Head of caudate nucleus (tissue), 42 donors: Measurements from ENCODE around the gene CDX2.
A peak's percentile ranks its signal among the peaks of the same experiment; 100 is the strongest.

Experiments
- DNase-seq, 42 donors: peaks; one replicate each; pipeline versions ENCODE4 v3.0.0 to v3.0.0-alpha.2; 2020 to 2021; ENCODE audit warnings: mixed read lengths in 7 of 42
- intact Hi-C: fragments of 100-400 bp; cut with DNase I; formaldehyde crosslinking; loops from one replicate; pipeline ENCODE4 v1.15.0; 2022

Gene CDX2

GRCh38 chr13:27979765-27980279 is 10.7 kb upstream of the CDX2 start:
- intact Hi-C loops = no loop called here
- peak in 1 of 42 donors; percentile 4 for DNase-seq

DNA sequence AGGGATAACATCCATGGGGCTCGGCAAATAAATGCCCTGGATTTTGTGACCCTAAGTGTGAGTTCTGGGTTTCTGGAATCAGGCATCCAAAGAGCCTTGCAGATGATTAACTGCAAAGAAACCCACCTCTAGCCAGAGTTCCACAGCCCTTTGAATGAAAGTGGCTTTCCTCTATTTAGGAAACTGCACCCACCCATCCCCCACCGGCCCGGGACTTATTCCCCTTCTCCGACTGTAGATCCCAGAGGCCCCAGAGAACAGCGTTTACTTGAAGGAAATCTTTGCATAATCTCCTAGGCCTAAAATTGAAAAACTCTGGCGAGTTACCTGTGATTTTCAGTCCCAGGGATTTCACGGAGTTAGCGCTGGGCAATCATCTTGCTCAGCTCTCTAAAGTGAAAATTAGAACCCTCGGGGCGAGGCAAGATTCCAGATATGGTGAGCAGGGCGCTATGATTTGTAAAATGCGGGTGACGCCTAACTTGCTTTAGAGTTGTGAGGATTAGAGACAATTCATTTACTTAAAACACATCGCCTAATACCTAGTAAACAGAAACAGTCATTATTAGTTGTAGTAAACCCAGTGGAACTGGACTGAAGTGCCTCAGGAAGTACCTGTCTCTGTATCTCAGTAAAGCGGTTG is 10.0 kb upstream of the CDX2 start:
- intact Hi-C loops = no loop called here
- DNase-seq = no peak

DNA sequence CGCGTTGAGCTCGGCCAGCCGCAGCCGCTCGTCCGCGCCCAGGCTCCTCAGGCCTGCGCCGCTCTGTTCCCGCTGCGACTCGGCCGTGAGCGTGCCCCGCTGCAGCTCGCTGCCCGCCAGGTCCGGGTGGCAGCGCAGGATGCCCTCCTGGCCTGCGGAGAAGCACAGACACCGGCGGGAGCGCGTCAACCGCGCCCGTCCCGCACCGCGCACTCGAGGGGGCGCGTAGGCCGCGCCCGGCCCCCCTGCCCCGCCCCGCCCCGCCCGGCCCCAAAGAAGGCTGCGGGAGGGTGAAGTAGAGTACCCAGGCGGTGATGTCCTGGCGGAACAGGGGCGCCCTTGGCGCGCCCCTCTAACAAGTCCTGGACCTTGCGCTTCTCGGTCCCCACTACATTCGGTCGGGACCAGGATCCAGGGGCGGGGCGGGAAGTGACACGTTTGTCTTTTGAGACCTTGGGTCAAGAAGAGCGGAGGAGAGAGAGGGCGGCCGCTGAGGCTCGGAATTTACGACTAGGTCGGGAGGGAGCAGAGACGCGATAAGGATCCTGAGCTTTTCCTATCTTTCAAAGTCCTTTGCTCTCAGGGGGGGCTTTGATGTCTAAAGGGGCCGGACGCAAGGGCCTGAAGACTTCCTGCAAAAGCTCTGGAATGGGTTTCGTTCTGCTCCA is 9.3 kb upstream of the CDX2 start:
- DNase-seq = peak in 1 of 42 donors; percentile 21
- intact Hi-C loops = no loop called here

DNA sequence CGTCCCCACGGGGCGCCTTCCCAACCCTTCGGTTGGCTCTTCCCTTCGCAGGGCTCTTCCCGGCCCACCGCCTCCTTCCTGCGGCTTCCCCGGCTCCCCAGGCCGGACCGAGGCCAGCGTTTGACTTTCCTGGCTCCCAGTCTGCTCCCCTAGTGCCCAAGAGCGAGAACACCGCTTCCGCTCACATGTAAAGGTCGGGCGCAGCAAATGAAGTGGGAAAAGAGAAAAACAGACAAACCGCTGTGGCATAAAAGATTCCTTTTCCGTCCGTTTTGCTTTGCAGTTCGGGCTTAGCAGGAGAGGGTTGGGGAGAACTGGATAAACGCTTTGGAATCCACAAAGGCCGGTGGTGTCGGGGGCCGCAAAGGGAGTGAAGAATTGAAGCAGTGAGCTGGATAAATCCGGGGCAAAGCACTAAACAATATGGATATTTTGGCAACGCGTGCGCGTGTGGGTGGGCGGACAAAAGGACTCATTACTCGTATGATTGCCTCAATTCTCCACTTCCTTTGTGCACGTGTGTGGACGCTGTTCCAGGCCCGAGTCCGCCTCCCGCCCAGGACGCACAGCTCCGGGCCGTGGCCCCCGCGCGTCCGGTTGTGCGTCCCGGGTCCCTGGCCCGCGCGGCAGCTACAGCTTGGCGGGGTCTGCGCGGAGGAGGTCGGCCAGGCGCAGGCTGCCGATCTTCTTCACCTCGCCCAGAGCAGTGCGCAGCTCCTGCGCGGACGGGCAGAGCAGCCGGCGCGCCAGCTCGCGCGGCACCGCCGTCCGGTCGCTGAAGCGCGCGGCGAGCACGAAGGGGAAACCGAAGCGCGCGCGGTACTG is 8.6 kb upstream of the CDX2 start:
- intact Hi-C loops = no loop called here

DNA sequence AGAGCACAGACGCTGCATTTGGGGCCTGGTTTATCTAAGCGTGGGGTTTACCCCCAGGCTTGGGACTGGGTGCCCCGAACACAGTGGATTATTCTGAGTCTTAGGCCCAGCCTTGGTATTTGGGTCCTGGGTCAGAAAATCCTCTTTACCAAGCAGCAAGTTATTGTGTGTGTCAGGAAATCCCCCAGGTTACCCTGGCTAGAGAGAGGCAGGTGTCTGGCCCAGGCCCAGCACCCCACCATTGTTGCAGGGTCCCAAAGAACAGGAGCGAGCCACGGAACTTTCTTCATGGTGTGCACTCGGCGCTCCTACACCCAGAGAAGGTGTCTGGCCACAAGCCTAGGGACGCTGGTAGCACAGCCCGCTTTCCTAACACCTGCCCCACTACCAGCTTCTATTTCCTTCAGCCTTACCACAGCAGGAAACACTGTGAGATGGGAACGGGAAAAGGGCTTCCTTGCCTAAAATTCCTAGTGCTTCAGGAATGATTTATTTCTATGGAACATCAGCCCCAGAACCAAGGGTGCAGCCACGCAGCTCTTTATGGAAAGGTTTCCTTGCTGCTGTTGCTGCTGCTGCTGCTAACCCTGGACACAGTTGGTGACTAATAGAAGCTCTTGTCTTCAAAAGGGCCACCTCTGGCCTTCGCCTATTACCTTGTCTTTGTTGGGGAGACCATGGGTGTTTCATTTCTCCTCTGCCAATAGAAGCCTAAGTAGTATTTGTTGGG is 7.4 kb upstream of the CDX2 start:
- intact Hi-C loops = no loop called here
- peak in 2 of 42 donors; percentile 7 to 22 for DNase-seq

More for the DNA sequence above, 8.6 kb upstream of the CDX2 start:
- peak in 1 of 42 donors; percentile 11 for DNase-seq

DNA sequence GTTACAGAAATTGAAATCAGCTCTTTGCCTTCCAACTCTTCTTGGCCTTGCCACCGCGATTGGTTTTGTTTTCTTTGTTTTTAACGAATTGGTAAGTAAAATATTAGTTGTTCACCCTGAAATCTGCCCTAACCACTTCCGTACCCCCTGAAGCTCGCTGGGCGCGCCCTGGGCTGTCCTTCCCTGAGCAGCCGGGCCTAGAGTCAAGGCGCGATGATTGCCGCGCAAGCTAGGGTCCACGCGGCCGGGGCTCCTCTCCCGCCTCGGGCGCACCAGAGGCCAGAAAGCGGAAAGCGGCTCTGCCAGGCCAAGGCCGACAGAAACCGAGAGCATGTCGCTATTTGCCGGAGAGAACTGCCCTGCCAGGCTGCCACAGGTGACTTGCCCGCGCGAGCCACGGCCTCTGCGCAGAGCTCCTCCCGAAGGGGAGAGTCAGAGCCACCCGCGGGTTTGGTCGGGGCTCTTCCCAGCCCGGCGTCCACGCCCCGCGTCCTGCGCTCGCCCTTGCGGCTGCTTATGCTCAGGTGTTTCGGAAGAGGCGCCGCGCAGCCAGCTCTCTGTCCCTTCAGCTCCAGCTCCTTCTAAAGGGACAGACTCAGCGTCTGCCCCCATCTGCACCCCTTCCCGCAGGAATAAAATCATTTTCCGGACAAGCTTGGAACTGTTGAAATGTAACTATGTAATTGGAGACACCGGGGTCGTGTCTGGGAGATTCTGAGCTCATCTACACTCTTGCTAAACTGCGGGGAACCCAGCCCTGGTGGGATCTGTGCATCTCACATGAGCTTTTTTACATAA is 6.6 kb upstream of the CDX2 start:
- intact Hi-C loops = no loop called here
- peak in 2 of 42 donors; percentile 19 to 25 for DNase-seq

- intact Hi-C loops = no loop called here
- DNase-seq = peak in 2 of 42 donors; percentile 3 to 25
Measured at GRCh38 chr13:27973961-27974662, 5.0 kb upstream of the CDX2 start.

- intact Hi-C loops = no loop called here
- peak in 1 of 42 donors; percentile 13 for DNase-seq
Measured at GRCh38 chr13:27973291-27973690, 4.2 kb upstream of the CDX2 start.

- DNase-seq = peak in 1 of 42 donors; percentile 9
- intact Hi-C loops = no loop called here
Measured at GRCh38 chr13:27972478-27972820, 3.3 kb upstream of the CDX2 start.

GRCh38 chr13:27971776-27972477 is 2.8 kb upstream of the CDX2 start:
- peak in 1 of 42 donors; percentile 12 for DNase-seq
- intact Hi-C loops = no loop called here

DNA sequence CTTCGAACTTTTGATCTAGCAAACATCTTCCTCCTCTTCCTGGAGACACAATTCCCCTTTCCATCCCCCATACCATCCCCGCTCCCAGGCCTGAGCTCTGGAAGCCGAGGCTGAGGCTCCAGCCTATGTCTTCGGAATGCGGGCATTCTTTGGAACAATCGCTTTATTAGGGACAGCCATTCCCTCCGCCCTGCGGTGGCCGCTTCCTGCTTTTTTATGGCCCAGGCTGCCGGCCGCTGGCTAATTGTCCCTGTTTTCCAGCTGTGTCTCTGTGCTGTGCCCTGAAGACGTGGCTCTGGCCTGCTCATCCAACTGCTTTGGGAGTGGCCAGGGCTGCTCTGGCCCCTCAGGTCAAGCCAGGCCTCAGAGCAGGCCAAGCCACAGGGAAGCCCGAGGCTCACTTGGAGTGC is 2.1 kb upstream of the CDX2 start:
- DNase-seq = no peak
- intact Hi-C loops = no loop called here

DNA sequence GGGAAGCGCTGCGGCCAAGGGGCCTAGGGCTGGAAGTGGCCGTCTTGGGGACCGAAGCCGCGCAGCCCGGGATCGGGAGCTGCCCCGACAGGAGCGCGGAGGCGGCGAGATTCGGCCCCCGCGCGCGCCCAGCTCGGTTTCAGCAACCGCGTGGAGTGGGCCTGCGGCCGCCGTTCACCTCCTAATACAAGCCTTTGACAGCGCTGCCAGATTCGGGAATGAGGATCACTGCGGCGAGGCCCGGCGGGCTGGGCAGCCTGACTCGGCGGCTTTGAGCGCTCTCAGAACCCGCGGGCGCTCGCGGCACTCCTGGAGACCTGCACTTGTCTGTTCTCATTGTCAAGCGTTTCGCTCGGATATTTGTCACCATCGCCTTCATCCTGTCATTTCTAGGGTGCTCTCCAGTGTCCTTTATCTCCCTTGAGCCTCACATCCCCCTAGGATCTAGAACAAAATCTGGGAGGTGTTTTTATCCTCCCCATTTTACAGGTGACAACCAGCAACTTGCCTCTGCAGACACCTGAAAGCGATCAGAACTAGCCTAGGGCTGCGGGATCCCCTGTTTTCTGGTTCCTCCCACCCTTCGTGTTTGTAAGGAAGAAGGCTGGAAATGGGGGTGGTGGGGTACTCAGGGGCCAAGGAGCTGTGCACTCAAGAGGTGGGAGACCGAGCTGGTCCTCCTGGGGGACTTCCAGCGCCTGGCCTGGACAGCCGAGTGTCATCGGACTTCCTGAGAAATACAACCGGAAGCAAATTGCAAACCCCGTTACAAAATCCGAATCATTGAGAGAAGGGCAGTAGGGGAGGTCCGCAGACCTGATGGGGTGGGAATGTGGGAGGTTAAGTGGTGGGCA is 1.5 kb upstream of the CDX2 start:
- intact Hi-C loops = no loop called here
- DNase-seq = peak in 1 of 42 donors; percentile 16

GRCh38 chr13:27969866-27970229 is 733 bp upstream of the CDX2 start:
- intact Hi-C loops = no loop called here
- DNase-seq = no peak

GRCh38 chr13:27968316-27969081 is 616 bp downstream of the CDX2 start:
- DNase-seq = peak in 1 of 42 donors; percentile 25
- intact Hi-C loops = no loop called here

DNA sequence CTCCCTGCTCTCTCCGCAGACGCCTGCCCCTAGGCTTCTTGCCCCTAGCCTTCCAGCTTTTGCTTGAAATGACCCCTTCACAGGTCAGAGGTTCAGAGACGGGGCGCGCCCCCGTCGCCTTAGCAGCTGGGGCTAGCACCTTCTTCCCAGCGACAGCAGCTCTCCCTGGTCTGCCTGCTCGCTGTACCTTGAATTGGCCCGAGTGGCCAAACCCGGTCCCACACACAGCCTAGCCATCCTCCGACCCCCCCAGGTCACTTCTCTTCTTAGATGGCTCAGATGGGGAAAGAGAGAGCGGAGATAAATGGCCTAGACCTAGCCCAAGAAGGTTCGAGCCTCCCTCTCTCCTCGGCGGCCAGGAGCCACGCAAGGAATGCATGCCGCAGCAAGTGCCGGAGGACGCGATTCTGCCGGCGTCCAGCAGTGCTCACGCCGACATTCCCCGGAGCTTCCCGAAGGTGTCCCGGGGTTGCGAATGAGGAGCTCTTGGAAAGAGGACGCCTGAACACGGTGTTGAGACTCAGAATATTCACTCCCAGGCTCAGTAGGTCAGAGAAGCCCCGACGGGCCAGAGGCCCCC is 1.3 kb downstream of the CDX2 start:
- DNase-seq = peak in 1 of 42 donors; percentile 11
- intact Hi-C loops = no loop called here
